Neural cell (in vitro differentiated cells): ENCODE results near the gene IDI2. TPM values are rescaled to one million over a fixed set of nuclear protein-coding genes. Genes with fewer than 3 reads are reported as not detected.
"Not testable (repeated sequence)": the region's sequence is repeated elsewhere in the genome, so short reads cannot be mapped to it uniquely, and the experiment has no call there.

Experiments used
- H2AFZ ChIP-seq: fragments of 200-600, 300-800 bp; sonication (generic), shearing (Covaris generic); 2 replicates; pipeline ENCODE4 v1.6.0; 2014; ENCODE audit warnings: low read depth, mild to moderate bottlenecking, antibody characterized with exemption, low read length, moderate library complexity
- H3F3A ChIP-seq: fragments of 200-600 bp; shearing (Covaris generic); 2 replicates; pipeline ENCODE4 v1.6.1; 2016; ENCODE audit warnings: mild to moderate bottlenecking, moderate library complexity, mixed read lengths, antibody characterized with exemption, low read length; ENCODE audit not compliant: insufficient read depth, poor library complexity, severe bottlenecking
- H3K27ac ChIP-seq: fragments of 200-600, 300-800 bp; sonication (generic), shearing (Covaris generic); 2 replicates; pipeline ENCODE4 v1.5.1; 2014; ENCODE audit warnings: mild to moderate bottlenecking, low read length, moderate library complexity
- H3K27me3 ChIP-seq: fragments of 300-800, 200-600 bp; sonication (generic), shearing (Covaris generic); 2 replicates; pipeline ENCODE4 v1.6.0; 2014; ENCODE audit warnings: mild to moderate bottlenecking, low read depth, low read length, moderate library complexity; ENCODE audit not compliant: insufficient read depth
- H3K36me3 ChIP-seq: fragments of 300-800, 200-600 bp; sonication (generic), shearing (Covaris generic); 2 replicates; pipeline ENCODE4 v1.5.1; 2014; ENCODE audit warnings: mild to moderate bottlenecking, antibody characterized with exemption, low read length, moderate library complexity; ENCODE audit not compliant: insufficient read depth
- H3K4me2 ChIP-seq: fragments of 300-800, 200-600 bp; sonication (generic), shearing (Covaris generic); 2 replicates; pipeline ENCODE4 v1.6.0; 2014; ENCODE audit warnings: mild to moderate bottlenecking, low read length
- H3K4me3 ChIP-seq: fragments of 300-800, 200-600 bp; sonication (generic), shearing (Covaris generic); 2 replicates; pipeline ENCODE4 v1.5.1; 2014; ENCODE audit warnings: mild to moderate bottlenecking, low read length, moderate library complexity
- H3K79me2 ChIP-seq: fragments of 200-600 bp; shearing (Covaris generic); replicated peaks from 2 replicates; pipeline ENCODE4 v1.6.0; 2014; ENCODE audit warnings: mild to moderate bottlenecking, low read length, moderate library complexity; ENCODE audit not compliant: insufficient read depth
- H3K9ac ChIP-seq: fragments of 300-800, 200-600 bp; sonication (generic), shearing (Covaris generic); 2 replicates; pipeline ENCODE4 v1.6.1; 2016; ENCODE audit warnings: mild to moderate bottlenecking, low read length, mixed read lengths
- H3K9me2 ChIP-seq: fragments of 200-600 bp; shearing (Covaris generic); 2 replicates; pipeline ENCODE4 v1.6.1; 2016; ENCODE audit warnings: mild to moderate bottlenecking, low read length, mixed read lengths; ENCODE audit not compliant: insufficient read depth
- H3K9me3 ChIP-seq: fragments of 200-600, 300-800 bp; sonication (generic), shearing (Covaris generic); 2 replicates; pipeline ENCODE4 v1.6.1; 2016; ENCODE audit warnings: mild to moderate bottlenecking, mixed run types, low read length, moderate library complexity, mixed read lengths
- H4K20me1 ChIP-seq: fragments of 200-600 bp; shearing (Covaris generic); 2 replicates; pipeline ENCODE4 v1.6.1; 2016; ENCODE audit warnings: mild to moderate bottlenecking, mixed run types; ENCODE audit not compliant: insufficient read depth
- EP300 ChIP-seq: fragments of 450-650 bp; conservative IDR thresholded peaks from 2 replicates; pipeline ENCODE4 v1.6.1; 2014; ENCODE audit warnings: antibody characterized with exemption, mild to moderate bottlenecking, moderate library complexity; ENCODE audit not compliant: poor library complexity, severe bottlenecking
- EZH2 ChIP-seq: fragments of 200-600, 300-800 bp; shearing (Covaris generic), sonication (generic); IDR thresholded peaks from 2 replicates; pipeline ENCODE4 v1.6.1; 2014; ENCODE audit warnings: antibody characterized with exemption, low read length, borderline replicate concordance, mild to moderate bottlenecking; ENCODE audit not compliant: insufficient read depth, poor library complexity, severe bottlenecking
- MXI1 ChIP-seq: fragments of 450-650 bp; conservative IDR thresholded peaks from 2 replicates; pipeline ENCODE4 v1.6.1; 2014; ENCODE audit warnings: antibody characterized with exemption, mild to moderate bottlenecking; ENCODE audit not compliant: poor library complexity, severe bottlenecking
- POLR2AphosphoS5 ChIP-seq: IDR thresholded peaks from 2 replicates; pipeline ENCODE4 v1.6.1; 2012
- RAD21 ChIP-seq: fragments of 450-650 bp; conservative IDR thresholded peaks from 2 replicates; pipeline ENCODE4 v1.6.1; 2014; ENCODE audit warnings: antibody characterized with exemption, mild to moderate bottlenecking, moderate library complexity
- SMC3 ChIP-seq: fragments of 450-650 bp; conservative IDR thresholded peaks from 2 replicates; pipeline ENCODE4 v1.6.1; 2014; ENCODE audit warnings: antibody characterized with exemption, mild to moderate bottlenecking, moderate library complexity; ENCODE audit not compliant: poor library complexity
- TAF1 ChIP-seq: IDR thresholded peaks from 2 replicates; pipeline ENCODE4 v1.6.1; 2012; ENCODE audit warnings: low read depth
- polyA plus RNA-seq: library from polyadenylated mRNA; depleted of rRNA; stranded (reverse); fragments of >200 nt; gene quantifications from 2 replicates; pipeline ENCODE4 v1.2.3, GENCODE V29; 2014
- TF ChIP-seq, protein P1 (sequence below): IDR thresholded peaks from 2 replicates; pipeline ENCODE4 v1.6.1; 2012; ENCODE audit warnings: borderline replicate concordance
- TF ChIP-seq, protein P2 (sequence below): fragments of 450-650 bp; IDR thresholded peaks from 2 replicates; pipeline ENCODE4 v1.5.1; 2014; ENCODE audit warnings: antibody characterized with exemption, mild to moderate bottlenecking, moderate library complexity; ENCODE audit not compliant: poor library complexity, severe bottlenecking

IDI2 gene
- polyA plus RNA-seq, 1 donor from 2014 or later = 0.24 TPM

DNA sequence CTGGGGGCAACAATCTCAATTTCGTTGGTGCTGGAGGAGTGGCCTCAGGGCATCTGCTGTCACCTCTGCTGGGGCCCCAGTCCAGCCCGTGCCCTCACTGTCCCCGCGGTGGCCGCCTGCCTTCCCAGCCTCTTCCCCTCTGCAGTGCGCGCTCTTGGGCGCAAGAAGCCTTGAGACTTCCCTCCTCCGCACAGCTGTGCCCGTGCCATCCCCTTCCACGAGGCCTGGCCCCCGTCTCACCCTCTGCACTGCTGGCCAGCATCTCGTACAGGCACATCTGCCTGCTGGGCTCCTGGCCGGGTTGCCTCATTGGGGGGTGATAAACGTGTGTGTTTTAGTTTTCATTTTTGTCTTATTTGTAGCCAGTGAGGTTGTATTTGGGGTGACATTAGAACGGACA lies 14.0 kb downstream of the IDI2 start:
- H3K9me3 ChIP-seq = no peaks in the 10 kb centered on the region
- H3K4me3 ChIP-seq = no peak overlapping the region
- no peaks in the 10 kb centered on the region for H3K27me3 ChIP-seq
- no peaks in the 10 kb centered on the region for H3F3A ChIP-seq
- peaks cover 5% of the 10 kb centered on the region for H3K36me3 ChIP-seq
- H4K20me1 ChIP-seq = no peaks in the 10 kb centered on the region
- H3K27ac ChIP-seq = no peak overlapping the region
- TF ChIP-seq TAF1 (no peak), SMC3 (no peak), RAD21 (no peak), MXI1 (no peak), POLR2AphosphoS5 (no peak), EP300 (no peak), EZH2 (no peak)
- TF ChIP-seq, protein P1, sequence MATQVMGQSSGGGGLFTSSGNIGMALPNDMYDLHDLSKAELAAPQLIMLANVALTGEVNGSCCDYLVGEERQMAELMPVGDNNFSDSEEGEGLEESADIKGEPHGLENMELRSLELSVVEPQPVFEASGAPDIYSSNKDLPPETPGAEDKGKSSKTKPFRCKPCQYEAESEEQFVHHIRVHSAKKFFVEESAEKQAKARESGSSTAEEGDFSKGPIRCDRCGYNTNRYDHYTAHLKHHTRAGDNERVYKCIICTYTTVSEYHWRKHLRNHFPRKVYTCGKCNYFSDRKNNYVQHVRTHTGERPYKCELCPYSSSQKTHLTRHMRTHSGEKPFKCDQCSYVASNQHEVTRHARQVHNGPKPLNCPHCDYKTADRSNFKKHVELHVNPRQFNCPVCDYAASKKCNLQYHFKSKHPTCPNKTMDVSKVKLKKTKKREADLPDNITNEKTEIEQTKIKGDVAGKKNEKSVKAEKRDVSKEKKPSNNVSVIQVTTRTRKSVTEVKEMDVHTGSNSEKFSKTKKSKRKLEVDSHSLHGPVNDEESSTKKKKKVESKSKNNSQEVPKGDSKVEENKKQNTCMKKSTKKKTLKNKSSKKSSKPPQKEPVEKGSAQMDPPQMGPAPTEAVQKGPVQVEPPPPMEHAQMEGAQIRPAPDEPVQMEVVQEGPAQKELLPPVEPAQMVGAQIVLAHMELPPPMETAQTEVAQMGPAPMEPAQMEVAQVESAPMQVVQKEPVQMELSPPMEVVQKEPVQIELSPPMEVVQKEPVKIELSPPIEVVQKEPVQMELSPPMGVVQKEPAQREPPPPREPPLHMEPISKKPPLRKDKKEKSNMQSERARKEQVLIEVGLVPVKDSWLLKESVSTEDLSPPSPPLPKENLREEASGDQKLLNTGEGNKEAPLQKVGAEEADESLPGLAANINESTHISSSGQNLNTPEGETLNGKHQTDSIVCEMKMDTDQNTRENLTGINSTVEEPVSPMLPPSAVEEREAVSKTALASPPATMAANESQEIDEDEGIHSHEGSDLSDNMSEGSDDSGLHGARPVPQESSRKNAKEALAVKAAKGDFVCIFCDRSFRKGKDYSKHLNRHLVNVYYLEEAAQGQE = no peak
- TF ChIP-seq, protein P2, sequence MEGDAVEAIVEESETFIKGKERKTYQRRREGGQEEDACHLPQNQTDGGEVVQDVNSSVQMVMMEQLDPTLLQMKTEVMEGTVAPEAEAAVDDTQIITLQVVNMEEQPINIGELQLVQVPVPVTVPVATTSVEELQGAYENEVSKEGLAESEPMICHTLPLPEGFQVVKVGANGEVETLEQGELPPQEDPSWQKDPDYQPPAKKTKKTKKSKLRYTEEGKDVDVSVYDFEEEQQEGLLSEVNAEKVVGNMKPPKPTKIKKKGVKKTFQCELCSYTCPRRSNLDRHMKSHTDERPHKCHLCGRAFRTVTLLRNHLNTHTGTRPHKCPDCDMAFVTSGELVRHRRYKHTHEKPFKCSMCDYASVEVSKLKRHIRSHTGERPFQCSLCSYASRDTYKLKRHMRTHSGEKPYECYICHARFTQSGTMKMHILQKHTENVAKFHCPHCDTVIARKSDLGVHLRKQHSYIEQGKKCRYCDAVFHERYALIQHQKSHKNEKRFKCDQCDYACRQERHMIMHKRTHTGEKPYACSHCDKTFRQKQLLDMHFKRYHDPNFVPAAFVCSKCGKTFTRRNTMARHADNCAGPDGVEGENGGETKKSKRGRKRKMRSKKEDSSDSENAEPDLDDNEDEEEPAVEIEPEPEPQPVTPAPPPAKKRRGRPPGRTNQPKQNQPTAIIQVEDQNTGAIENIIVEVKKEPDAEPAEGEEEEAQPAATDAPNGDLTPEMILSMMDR = no peak
- H2AFZ ChIP-seq = no peak overlapping the region
- H3K79me2 ChIP-seq = no peaks in the 10 kb centered on the region
- H3K9ac ChIP-seq = no peak overlapping the region
- no peak overlapping the region for H3K4me2 ChIP-seq
- no peaks in the 10 kb centered on the region for H3K9me2 ChIP-seq

DNA sequence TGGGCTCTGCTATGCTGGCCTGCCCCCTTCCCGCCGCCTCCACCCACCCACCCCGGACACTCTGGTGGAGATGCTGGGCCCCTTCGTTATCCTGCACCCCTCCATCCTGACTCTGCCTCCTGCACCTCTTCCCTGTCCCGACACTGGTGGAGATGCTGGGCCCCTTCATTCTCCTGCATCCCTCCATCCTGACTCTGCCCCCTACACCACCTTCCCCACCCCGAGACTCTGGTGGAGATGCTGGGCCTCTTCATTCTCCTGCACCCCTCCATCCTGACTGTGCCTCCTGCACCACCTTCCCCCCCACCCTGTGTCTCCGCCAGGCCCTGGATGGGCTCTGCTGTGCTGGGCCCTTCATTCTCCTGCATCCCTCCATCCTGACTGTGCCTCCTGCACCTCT lies 15.0 kb downstream of the IDI2 start:
- Histone ChIP-seq H3F3A (no peaks in the 10 kb centered on the region), H3K4me3 (no peak overlapping the region), H3K4me2 (no peak overlapping the region), H3K9me3 (no peaks in the 10 kb centered on the region), H3K79me2 (no peaks in the 10 kb centered on the region), H4K20me1 (no peaks in the 10 kb centered on the region), H3K9me2 (no peaks in the 10 kb centered on the region), H3K27me3 (no peaks in the 10 kb centered on the region), H3K27ac (no peak overlapping the region), H3K36me3 (peaks cover 5% of the 10 kb centered on the region), H2AFZ (no peak overlapping the region), H3K9ac (no peak overlapping the region)
- TF ChIP-seq, protein P2 = no peak
- TF ChIP-seq TAF1 (no peak), SMC3 (no peak), EZH2 (no peak)
- TF ChIP-seq, protein P1 = no peak

DNA sequence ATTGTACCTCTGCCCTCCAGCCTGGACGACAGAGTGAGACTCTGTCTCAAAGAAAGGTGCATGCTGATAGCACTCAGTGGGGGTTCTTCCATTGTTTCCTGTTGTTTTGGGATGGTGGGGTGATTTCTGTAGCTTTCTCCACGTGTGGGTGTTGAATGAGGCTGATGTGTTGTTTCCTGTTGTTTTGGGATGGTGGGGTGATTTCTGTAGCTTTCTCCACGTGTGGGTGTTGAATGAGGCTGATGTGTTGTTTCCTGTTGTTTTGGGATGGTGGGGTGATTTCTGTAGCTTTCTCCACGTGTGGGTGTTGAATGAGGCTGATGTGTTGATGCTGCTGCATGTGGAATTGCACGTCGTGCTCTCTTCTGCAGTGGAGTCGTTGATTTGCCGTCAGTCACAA lies 15.7 kb downstream of the IDI2 start:
- not testable (repeated sequence) for H3K4me2 ChIP-seq, H2AFZ ChIP-seq, H3K9me3 ChIP-seq, H3K36me3 ChIP-seq, H3K79me2 ChIP-seq, H3K9ac ChIP-seq, H3F3A ChIP-seq, H3K9me2 ChIP-seq, H3K27ac ChIP-seq, H3K4me3 ChIP-seq, H4K20me1 ChIP-seq, H3K27me3 ChIP-seq
